GM18907 (cell line): Measurements from ENCODE around the gene PGS1.

Source experiments
- ATAC-seq: cut with Tn5 transposase; IDR thresholded peaks from one replicate; pipeline ENCODE4 v1.9.1; 2021; ENCODE audit warnings: mild to moderate bottlenecking, moderate library complexity; ENCODE audit not compliant: unreplicated experiment

Gene PGS1

GRCh38 chr17:78384479-78385175, 6.2 kb downstream of the PGS1 start:
- ATAC-seq, result no peak

- ATAC-seq, result no peak
Measured at GRCh38 chr17:78387977-78388941, 9.8 kb downstream of the PGS1 start.

- no peak for ATAC-seq
Measured at GRCh38 chr17:78390241-78391050, 12.0 kb downstream of the PGS1 start.

GRCh38 chr17:78391051-78391431, 12.6 kb downstream of the PGS1 start:
- ATAC-seq, result no peak

DNA sequence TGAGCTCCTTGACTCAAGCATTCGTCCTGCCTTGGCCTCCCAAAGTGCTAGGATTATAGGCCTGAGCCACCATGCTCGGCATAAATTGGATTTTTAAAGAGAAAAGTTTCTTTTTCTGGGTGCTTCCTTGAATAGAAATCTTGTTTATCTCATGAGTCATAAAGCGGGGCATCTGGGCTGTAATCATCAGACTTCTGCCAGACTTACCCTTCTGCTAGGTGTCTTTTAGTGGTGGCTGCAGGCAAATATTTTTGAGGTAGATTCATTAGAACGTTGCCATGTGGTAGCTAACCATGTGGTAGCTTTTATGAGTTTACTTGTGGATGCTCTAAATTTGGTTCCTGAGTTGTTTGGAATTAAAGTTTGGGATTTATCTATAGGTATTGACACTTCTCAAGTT, 13.4 kb downstream of the PGS1 start:
- no peak for ATAC-seq

DNA sequence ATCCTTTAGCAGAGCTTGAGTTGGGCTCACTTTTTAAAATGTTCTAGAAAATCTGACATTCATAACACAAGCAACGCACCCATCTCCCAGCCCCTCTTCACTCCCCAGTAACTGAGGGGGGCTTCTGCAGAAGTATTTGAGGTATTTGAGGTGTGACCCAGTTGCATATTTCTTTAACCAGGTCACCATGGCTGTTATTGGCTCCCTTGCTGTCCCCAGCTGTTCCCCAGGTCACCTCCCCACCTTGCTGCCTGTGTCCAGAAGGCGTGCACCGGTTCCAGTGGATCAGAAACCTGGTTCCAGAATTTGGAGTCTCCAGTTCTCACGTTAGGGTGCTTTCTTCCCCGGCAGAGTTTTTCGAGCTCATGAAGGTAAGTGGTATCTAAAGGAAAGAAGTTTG, 13.8 kb downstream of the PGS1 start:
- no peak for ATAC-seq

- ATAC-seq, result no peak
Measured at GRCh38 chr17:78393575-78393974, 15.1 kb downstream of the PGS1 start.

- ATAC-seq, result no peak
Measured at GRCh38 chr17:78394209-78394608, 15.8 kb downstream of the PGS1 start.

DNA sequence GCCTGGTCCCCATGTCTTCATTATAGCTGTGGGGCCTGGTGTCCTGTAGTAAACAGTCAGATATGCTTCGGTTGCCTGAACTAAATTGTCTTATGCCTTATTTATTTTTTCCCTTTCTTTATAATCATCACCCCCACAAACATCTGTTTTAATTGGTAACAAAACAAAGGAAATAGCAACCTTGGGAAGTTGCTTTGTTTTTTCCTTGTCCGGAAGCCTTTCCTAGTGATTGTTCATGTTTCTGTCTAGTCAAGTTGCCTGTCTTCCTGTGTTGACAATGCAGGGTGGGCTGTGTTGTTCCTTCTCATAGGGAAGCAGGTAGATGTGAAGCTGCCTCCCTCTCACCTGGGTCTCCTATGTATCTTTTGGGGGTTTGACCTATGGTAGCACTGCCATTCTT, 16.7 kb downstream of the PGS1 start:
- no peak for ATAC-seq

DNA sequence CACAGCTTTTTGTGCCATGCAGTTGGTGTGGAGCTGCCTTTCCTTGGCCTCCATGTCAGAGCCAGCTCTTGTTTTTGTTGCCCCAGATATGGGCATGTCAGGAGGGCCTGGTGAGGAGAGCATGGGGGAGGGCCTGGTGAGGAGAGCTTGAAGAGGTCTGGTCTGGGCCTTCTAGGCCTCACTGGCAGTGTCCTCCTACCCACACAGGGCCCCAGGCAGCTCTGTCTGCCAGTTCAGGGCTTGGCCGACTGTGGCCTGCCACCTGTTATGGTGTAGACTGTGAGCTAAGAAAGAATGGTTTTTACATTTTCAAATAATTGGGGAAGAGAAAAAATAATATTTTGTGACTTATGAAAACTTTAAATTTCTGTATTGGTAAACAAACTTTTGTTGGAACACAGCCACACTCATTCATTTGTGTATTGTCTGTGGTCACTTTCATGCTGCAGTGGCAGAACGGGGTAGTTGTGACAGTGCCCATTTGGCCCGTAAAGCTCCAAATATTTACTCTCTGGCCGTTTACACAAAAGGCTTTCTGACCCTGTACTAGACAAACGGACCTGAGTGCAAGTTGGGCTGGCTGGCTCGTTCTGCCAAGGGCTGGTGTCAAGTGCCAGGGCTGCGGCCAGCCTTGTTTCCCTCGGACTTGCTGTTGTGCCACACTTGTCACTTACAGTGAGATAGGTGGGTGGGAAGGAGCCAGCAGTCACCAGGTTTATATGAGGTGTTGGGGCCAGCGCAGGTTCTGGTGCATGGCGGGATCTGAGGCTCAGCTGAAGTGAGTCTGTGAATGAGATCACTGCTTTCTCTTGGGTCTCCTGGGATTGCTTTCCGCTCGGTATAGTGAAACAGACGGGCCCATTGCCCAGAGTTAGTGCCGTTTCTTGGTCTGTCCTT, 18.2 kb downstream of the PGS1 start:
- ATAC-seq, result no peak

GRCh38 chr17:78397681-78398101, 19.2 kb downstream of the PGS1 start:
- no peak for ATAC-seq

GRCh38 chr17:78398390-78398789, 19.9 kb downstream of the PGS1 start:
- no peak for ATAC-seq

DNA sequence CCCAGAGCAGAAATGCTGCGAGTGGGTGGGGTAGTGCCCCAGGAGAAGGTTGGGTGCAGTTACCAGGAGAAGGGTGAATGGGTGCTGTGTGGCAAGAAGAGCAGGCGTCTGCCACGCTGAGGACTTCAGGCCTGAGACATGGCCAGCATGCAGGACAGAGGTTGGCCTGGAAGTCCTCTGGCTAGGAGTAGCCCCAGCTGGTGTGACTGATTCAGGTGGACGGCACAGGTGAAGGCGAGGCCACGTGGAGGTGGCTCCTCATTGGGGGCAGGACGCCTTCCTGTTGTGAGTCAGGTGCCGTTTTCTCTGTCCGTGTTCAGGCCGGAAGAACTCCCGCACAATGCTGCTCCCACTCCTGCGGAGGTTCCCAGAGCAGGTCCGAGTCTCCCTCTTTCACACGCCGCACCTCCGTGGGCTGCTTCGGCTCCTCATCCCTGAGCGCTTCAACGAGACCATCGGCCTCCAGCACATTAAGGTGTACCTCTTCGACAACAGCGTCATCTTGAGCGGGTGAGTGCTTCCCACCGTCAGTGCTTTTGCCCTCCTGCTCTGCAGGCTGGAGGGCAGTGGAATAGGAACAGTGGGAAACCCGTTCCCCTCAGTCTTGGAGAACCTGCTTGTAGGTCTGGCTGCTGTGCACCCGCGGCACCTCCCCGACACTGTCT, 20.7 kb downstream of the PGS1 start:
- ATAC-seq, result no peak

DNA sequence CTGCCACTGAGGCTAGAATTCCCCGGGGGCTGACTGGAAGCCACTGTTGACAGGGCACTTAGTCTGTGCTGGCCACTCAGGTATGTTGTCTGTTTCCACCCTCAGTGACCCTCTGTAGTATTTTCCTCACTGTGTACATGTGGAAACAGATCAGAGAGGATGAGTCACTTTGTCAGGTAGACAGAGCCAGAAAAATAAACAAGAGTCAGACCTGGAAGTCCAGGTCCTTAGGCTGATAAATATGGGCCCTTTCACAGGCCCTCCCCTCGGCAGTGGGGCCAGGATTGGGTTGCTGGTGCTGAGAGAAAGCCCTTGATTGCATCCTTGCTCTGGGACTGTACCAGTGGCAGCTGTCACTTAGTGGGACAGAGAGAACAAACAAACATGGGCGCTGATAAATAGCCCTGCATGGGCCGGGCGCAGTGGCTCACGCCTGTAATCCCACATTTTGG, 21.3 kb downstream of the PGS1 start:
- no peak for ATAC-seq

- ATAC-seq, result no peak
Measured at GRCh38 chr17:78400581-78401240, 22.3 kb downstream of the PGS1 start.

DNA sequence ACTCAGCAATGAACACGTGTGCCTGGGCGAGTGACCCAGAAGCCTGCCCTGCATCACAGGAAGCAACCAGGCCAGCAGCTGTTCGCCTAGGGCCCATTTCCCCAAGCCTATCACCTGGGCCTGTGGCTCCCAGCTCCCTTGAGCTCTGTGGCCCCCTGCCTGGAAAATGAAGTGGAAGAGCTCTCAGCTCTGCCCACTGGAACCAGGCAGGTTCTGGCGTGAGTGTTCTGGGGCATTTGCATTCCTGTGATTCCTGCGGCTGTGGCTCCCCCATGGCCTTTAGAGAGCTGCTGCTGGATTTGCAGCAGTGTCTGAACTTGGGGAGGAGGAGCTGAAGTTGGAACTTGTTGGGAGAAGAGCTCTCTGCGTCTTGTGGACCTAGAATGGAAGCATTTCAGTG, 22.8 kb downstream of the PGS1 start:
- no peak for ATAC-seq

- ATAC-seq, result no peak
Measured at GRCh38 chr17:78401891-78402290, 23.4 kb downstream of the PGS1 start.

GRCh38 chr17:78403822-78404221, 25.4 kb downstream of the PGS1 start:
- ATAC-seq, result no peak

- ATAC-seq, result no peak
Measured at GRCh38 chr17:78406396-78406795, 27.9 kb downstream of the PGS1 start.
